Endothelial cell of umbilical vein (primary cell): ENCODE measurements around the gene MRO. TPM values are rescaled to one million over a fixed set of nuclear protein-coding genes. Genes with fewer than 3 reads are reported as not detected.

ENCODE experiments used
- BruUV-seq: library from RNA; stranded (reverse); fragments of 400-500 nt; replicated peaks from 2 replicates; lab custom pipeline; 2021; lab: Mats Ljungman, UMichigan
- CTCF ChIA-PET: fragments of 300-600, 350-600 bp; sonication (Branson Sonifier 250); formaldehyde crosslinking; loops from one replicate; lab custom pipeline; 2021; ENCODE audit warnings: antibody characterized with exemption, inconsistent platforms; lab: Charles Lee
- POLR2A ChIA-PET: fragments of 300-600, 350-600 bp; sonication (Branson Sonifier 250); formaldehyde crosslinking; loops from one replicate; lab custom pipeline; 2021; ENCODE audit warnings: antibody characterized with exemption, inconsistent platforms; lab: Charles Lee
- DNase-seq: peaks from one replicate; pipeline ENCODE4 v3.0.0-alpha.2; 2011; ENCODE audit warnings: low read depth, low spot score
- FAIRE-seq: peaks from 2 replicates; lab custom pipeline; 2011; peaks lifted over from hg19 to GRCh38; lab: Jason Lieb, UNC
- H2AFZ ChIP-seq: 2 replicates; pipeline ENCODE4 v1.6.0; 2012; ENCODE audit warnings: low read depth, low read length, control low read depth, inconsistent platforms
- H3K27ac ChIP-seq: 2 replicates; pipeline ENCODE4 v1.5.1; 2011; ENCODE audit warnings: low read depth, mild to moderate bottlenecking, control low read depth, low read length, moderate library complexity; ENCODE audit not compliant: insufficient read depth
- H3K27me3 ChIP-seq, 2 experiments: 2 replicates each; pipeline versions ENCODE4 v1.6.0 to v1.6.1; 2011; ENCODE audit warnings: low read length in 2 of 2, mixed read lengths in 1 of 2; ENCODE audit not compliant: control insufficient read depth in 2 of 2, insufficient read depth in 2 of 2
- H3K36me3 ChIP-seq, 2 experiments: 2 replicates in 1 of 2; 3 replicates in 1 of 2; pipeline ENCODE4 v1.5.1; 2011; ENCODE audit warnings: low read length in 2 of 2, mild to moderate bottlenecking in 1 of 2, moderate library complexity in 1 of 2; ENCODE audit not compliant: control insufficient read depth in 2 of 2, insufficient read depth in 2 of 2; ENCODE audit errors: extremely low read depth in 1 of 2
- H3K4me1 ChIP-seq: 3 replicates; pipeline ENCODE4 v1.5.1; 2011; ENCODE audit warnings: mild to moderate bottlenecking, low read length; ENCODE audit not compliant: control insufficient read depth, insufficient read depth; ENCODE audit errors: extremely low read depth
- H3K4me2 ChIP-seq: 2 replicates; pipeline ENCODE4 v1.6.1; 2011; ENCODE audit warnings: low read length, control low read depth, mixed read lengths; ENCODE audit not compliant: insufficient read depth
- H3K4me3 ChIP-seq, 3 experiments: fragments of 200-600 bp in 1 of 3; sonication (generic), shearing (Covaris generic) in 1 of 3; replicated peaks in 1 of 3; 2 replicates each; pipeline ENCODE4 v1.5.1; 2011 to 2016; ENCODE audit warnings: control low read depth in 3 of 3, low read length in 3 of 3, mild to moderate bottlenecking in 2 of 3, inconsistent platforms in 1 of 3, low read depth in 1 of 3, moderate library complexity in 1 of 3; ENCODE audit not compliant: insufficient read depth in 1 of 3
- H3K79me2 ChIP-seq: 2 replicates; pipeline ENCODE4 v1.6.0; 2012; ENCODE audit warnings: low read length, inconsistent platforms; ENCODE audit not compliant: control insufficient read depth, insufficient read depth
- H3K9ac ChIP-seq: replicated peaks from 2 replicates; pipeline ENCODE3; 2011; ENCODE audit warnings: low read length, control low read depth; ENCODE audit not compliant: insufficient read depth; ENCODE audit errors: extremely low read depth
- H3K9me1 ChIP-seq: replicated peaks from 3 replicates; pipeline ENCODE4 v1.6.0; 2011; ENCODE audit warnings: mild to moderate bottlenecking, low read length; ENCODE audit not compliant: control insufficient read depth, insufficient read depth; ENCODE audit errors: extremely low read depth
- H3K9me3 ChIP-seq: replicated peaks from 2 replicates; pipeline ENCODE4 v1.5.1; 2012; ENCODE audit warnings: low read length, inconsistent platforms; ENCODE audit not compliant: control insufficient read depth, insufficient read depth
- H4K20me1 ChIP-seq: replicated peaks from 2 replicates; pipeline ENCODE3; 2011; ENCODE audit warnings: mild to moderate bottlenecking, low read length; ENCODE audit not compliant: control insufficient read depth, insufficient read depth; ENCODE audit errors: extremely low read depth
- CTCF ChIP-seq, 2 donors: IDR thresholded peaks; 1 replicate in 1 of 2; 2 replicates in 1 of 2; pipeline ENCODE4 v1.5.1; 2011; ENCODE audit warnings: low read length in 2 of 2, mild to moderate bottlenecking in 2 of 2, moderate library complexity in 2 of 2, control low read depth in 1 of 2, inconsistent platforms in 1 of 2, low read depth in 1 of 2; ENCODE audit not compliant: insufficient read depth in 1 of 2; ENCODE audit errors: extremely low read depth in 1 of 2
- EZH2 ChIP-seq: IDR thresholded peaks from 2 replicates; pipeline ENCODE4 v1.6.1; 2012; ENCODE audit warnings: borderline replicate concordance, low read depth, mild to moderate bottlenecking, moderate library complexity, low read length, inconsistent platforms; ENCODE audit not compliant: severe bottlenecking
- FOS ChIP-seq: IDR thresholded peaks from 2 replicates; pipeline ENCODE4 v1.6.1; 2011; ENCODE audit warnings: mild to moderate bottlenecking, low read length, moderate library complexity, borderline replicate concordance; ENCODE audit not compliant: insufficient read depth
- GATA2 ChIP-seq: IDR thresholded peaks from 2 replicates; pipeline ENCODE4 v1.7.0; 2011; ENCODE audit warnings: low read depth, mild to moderate bottlenecking, moderate library complexity, mixed read lengths, low read length; ENCODE audit not compliant: insufficient read length, insufficient read depth
- JUN ChIP-seq: IDR thresholded peaks from 2 replicates; pipeline ENCODE4 v1.6.1; 2011; ENCODE audit warnings: borderline replicate concordance, low read depth; ENCODE audit not compliant: insufficient read length, insufficient read depth
- MAX ChIP-seq: IDR thresholded peaks from 2 replicates; pipeline ENCODE4 v1.6.1; 2011; ENCODE audit not compliant: insufficient read depth, insufficient read length
- MYC ChIP-seq: IDR thresholded peaks from one replicate; pipeline ENCODE4 v1.6.1; 2011; ENCODE audit warnings: mild to moderate bottlenecking, low read depth, low read length
- POLR2A ChIP-seq: IDR thresholded peaks from 2 replicates; pipeline ENCODE4 v1.6.1; 2012; ENCODE audit warnings: low read depth, mild to moderate bottlenecking, control low read depth, low read length
- POLR2AphosphoS5 ChIP-seq: IDR thresholded peaks from 2 replicates; pipeline ENCODE4 v1.6.1; 2012; ENCODE audit warnings: low read depth, mild to moderate bottlenecking, control low read depth, low read length, moderate library complexity; ENCODE audit not compliant: insufficient read depth
- dilution Hi-C: fragments of 300-500 bp; cut with MboI; formaldehyde crosslinking; loops from one replicate; pipeline ENCODE4 v1.15.0; 2019; ENCODE audit warnings: low sequenced_read_pairs; ENCODE audit not compliant: extremely low pct_ligation_motif_present
- intact Hi-C: fragments of 100-400 bp; cut with micrococcal nuclease; formaldehyde crosslinking; loops from one replicate; pipeline ENCODE4 v1.10.0; 2022
- polyA plus RNA-seq, 4 experiments: library from polyadenylated mRNA; depleted of rRNA in 3 of 4; stranded (reverse) in 3 of 4; unstranded in 1 of 4; fragments of >200 nt; gene quantifications; 2 replicates each; pipeline versions ENCODE4 v1.2.1 to v1.2.3, GENCODE V29; 2011 to 2012; ENCODE audit warnings: missing spikeins in 1 of 4
- total RNA-seq: library from RNA; stranded (reverse); gene quantifications from 2 replicates; pipeline ENCODE4 v1.2.3, GENCODE V29; 2021

Gene MRO
- total and polyA plus RNA-seq, 2 donors (not counting 3 experiments of a cell fraction or from before 2014, with no cell fraction given): not detected

DNA sequence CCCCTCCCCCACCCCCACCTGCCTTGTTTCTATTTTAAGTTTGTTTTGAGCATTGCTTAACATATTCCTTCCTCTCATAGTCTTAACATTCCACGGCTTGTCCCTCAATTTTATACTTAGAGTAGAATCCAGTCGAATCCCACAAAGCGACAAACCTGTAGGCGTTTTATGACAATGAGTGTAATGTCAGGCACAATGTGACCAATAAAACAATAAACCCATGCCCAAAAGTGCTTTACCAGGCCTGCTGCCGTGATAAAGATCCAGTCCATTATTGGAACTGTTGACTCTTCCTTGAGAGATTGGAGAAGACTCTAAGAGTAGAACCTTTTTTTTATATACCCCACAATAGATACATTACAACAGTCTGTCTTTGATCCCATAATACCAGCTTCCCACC, 6.2 kb upstream of the MRO start:
- CTCF ChIA-PET: no interaction called here
- no peak overlapping the region for H2AFZ ChIP-seq
- no peaks in the 10 kb centered on the region for H3K4me1 ChIP-seq
- dilution Hi-C loops: no loop called here
- DNase-seq (no peak), FAIRE-seq (no peak)
- H3K27ac ChIP-seq: no peak overlapping the region
- no peak overlapping the region for H3K4me3 ChIP-seq
- TF ChIP-seq JUN (no peak), GATA2 (no peak), MAX (no peak), FOS (no peak), MYC (no peak), CTCF (IDR thresholded peaks at IDR 0.05; ENCODE audit: extremely low read depth in 1 of 2, insufficient read depth in 1 of 2, low read depth in 1 of 2, low read length in 2 of 2) (no peak), POLR2A (no peak), POLR2AphosphoS5 (no peak), EZH2 (no peak)
- H3K9ac ChIP-seq: no peak overlapping the region
- BruUV-seq: no TSS peak
- peaks cover 0 to 2% of the 10 kb centered on the region in 2 experiments for H3K27me3 ChIP-seq
- H3K9me3 ChIP-seq: no peaks in the 10 kb centered on the region
- H3K36me3 ChIP-seq: no peaks in the 10 kb centered on the region
- intact Hi-C loops: no loop called here
- no peaks in the 10 kb centered on the region for H3K79me2 ChIP-seq
- H4K20me1 ChIP-seq: no peaks in the 10 kb centered on the region
- POLR2A ChIA-PET: no interaction called here
- H3K4me2 ChIP-seq: no peak overlapping the region
- no peaks in the 10 kb centered on the region for H3K9me1 ChIP-seq
